T-helper 2 cell treated with Interferon-gamma antibody and Interleukin-4, amounts not matched to agents 100 ng/mL and 5 ng/mL, for 36 hours (primary cell): ENCODE results near the gene UNC5C. TPM values are rescaled to one million over a fixed set of nuclear protein-coding genes. Genes with fewer than 3 reads are reported as not detected.

Source experiments
- intact Hi-C: fragments of 100-400 bp; cut with micrococcal nuclease; formaldehyde crosslinking; loops from one replicate; pipeline ENCODE4 v1.15.1; 2023
- total RNA-seq: library from RNA; stranded (reverse); gene quantifications from 2 replicates; pipeline ENCODE4 v1.2.3, GENCODE V29; 2022

The UNC5C gene
- total RNA-seq, 1 donor from 2014 or later = not detected

GRCh38 chr4:95272036-95272435, 276.7 kb downstream of the UNC5C start:
- intact Hi-C loops = no loop called here

GRCh38 chr4:95268819-95269565, 279.8 kb downstream of the UNC5C start:
- intact Hi-C loops = no loop called here

DNA sequence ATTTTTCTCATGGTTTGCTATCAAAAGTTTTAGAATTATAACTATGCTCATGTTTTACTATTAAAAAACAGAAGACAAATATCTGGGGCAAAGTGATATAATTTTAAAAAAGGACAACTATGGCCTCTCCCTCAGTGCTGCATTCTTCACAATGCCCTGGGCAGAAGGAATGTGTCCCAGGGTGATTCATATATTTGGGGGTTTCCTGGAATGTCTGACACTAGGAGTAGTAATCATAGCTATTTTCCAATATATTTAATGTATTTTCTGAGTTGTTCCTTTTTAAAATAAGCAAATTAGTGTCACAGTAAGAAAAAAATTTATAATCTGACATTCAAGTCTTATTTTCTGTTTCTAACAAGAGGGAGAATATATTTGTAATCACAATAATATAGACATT, 281.7 kb downstream of the UNC5C start:
- intact Hi-C loops = no loop called here

DNA sequence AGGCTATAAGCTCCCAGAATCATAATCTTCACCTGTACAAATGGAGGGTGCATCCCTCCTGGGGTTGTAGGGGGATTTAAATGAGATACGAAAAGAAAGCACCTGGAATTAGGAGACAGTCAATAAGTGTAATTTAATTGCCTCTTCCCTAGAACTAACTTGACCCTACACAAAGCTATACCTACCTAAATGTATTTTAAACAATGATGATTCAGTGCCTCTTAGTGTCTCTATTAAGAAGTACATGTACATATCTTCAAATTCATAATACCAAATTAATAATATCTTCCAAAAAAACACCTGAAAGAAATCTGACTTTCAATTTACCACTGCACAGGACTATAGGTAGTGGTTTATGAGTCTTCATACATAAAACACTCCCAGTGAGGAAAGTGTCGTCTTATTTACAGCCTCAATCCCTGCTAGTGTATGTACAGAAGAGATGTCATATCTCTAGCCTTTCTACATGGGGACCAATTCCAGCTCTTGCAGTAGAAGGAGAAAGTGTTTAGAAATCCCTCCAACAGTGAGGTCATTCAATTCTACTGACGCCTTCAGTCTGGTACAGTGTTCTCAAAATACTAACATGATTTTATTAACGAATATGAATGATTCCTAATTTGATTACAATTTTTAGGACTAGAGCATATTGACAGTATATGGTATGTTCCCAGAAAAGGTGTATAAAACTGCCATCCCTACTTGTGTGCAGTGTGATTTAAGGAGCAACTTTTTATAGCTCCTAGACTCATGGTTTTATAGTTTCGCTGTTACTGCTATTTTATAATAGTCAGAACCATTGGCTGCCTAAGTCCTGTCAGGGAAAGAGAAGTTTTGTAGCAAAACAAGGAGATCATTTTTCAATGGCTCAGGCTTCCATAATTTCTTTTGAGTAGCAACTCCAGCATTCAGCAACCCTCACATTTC, 282.7 kb downstream of the UNC5C start:
- intact Hi-C loops = no loop called here

GRCh38 chr4:95264843-95265242, 283.9 kb downstream of the UNC5C start:
- intact Hi-C loops = no loop called here

- intact Hi-C loops = no loop called here
Observed at GRCh38 chr4:95263960-95264359, 284.8 kb downstream of the UNC5C start.

DNA sequence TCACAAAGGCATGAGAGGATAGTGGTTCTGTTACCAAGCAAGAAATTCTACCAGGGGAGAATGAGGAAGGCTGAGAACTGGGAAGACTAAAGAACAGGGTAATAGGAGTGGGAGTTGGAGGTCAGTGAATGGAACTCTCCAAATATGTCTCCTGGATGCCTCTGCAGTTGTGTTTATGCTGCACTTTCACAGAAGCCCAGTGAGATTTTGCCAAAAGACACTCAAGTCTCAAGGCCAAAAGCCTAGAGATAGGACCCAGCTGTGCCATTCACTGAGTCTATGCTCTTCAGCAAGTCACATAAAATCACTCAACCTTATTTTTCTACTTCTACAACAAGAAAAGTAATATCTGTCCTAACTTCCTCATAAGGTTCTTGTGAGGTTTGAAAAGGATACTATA, 285.4 kb downstream of the UNC5C start:
- intact Hi-C loops = no loop called here

- intact Hi-C loops = no loop called here
Observed at GRCh38 chr4:95256108-95256835, 292.5 kb downstream of the UNC5C start.

GRCh38 chr4:95255396-95256107, 293.2 kb downstream of the UNC5C start:
- intact Hi-C loops = no loop called here

- intact Hi-C loops = no loop called here
Observed at GRCh38 chr4:95251568-95251967, 297.2 kb downstream of the UNC5C start.

DNA sequence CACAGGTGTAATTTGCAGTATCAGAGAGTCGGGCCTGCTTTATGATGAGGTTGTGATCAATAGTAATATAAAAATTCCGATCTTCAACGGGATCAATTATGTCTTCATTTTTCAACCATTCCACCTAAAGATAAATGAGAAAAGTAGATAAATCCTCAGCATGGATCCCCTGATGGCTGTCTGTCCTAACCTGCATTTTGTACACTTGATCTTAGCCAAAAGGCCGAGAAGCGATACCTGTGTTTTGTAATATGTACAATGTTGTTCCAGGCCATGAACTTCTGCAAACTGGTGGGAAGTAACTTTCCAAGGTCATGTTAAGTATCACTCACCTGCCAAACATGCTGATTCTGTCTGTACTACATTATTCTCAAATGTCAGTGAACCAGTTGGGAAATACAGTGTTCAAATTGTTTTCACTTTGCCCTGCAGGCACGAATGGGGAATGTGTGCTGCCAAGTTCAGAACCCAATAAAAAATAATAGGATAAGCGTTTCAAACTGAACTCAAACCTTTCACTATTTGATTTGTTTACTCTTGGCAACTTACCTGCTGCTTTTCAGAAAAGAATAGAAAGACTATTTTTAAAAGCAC, 298.1 kb downstream of the UNC5C start:
- intact Hi-C loops = no loop called here

GRCh38 chr4:95249426-95250021, 299.2 kb downstream of the UNC5C start:
- intact Hi-C loops = no loop called here

DNA sequence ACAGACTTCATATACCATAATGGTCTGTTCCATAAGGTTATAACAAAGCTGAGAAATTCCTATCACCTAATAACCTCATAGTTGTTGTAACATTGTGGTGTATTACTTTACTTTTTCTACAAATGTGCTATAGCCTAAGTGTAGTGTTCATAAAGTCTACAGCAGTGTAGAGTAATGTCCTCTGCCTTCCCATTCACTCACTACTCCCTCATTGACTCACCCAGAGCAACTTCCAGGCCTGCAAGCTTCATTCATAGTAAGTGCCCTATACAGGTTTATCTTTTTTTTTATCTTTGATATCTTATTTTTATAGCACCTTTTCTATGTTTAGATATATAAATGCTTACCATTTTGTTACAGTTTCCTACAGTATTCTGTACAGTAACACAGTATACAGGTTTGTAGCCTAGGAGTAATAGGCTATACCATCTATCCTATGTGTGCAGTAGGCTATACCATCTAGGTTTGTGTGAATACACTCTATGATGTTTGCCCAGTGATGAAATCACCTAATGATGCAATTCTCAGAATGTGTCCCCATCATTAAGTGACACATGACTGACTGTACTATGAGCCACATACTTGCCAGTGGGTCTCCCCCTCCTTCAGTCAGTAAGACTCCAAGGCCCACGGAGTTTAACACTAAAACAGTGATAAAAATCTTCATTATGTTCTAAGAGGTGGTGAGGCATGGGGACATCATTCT, 299.9 kb downstream of the UNC5C start:
- intact Hi-C loops = no loop called here

GRCh38 chr4:95243892-95244291, 304.9 kb downstream of the UNC5C start:
- intact Hi-C loops = no loop called here

DNA sequence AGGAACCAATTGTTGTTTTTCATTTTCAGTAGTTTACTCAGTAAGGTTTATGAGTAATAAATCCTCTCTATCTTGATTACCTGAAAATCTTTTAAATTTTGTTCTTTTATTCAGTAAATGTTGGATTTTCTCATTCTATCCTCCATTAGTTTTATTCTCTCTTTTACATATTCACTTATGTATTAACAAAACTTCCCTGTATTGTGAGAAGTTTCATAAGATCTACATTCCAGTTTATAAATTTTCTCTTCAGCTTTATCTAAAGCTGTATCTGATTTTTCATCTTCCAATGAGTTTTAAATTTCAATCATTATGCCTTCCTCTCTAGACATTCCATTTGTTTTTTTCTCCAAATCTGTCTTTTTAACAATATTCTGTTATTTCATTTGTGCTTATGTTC, 310.2 kb downstream of the UNC5C start:
- intact Hi-C loops = no loop called here

DNA sequence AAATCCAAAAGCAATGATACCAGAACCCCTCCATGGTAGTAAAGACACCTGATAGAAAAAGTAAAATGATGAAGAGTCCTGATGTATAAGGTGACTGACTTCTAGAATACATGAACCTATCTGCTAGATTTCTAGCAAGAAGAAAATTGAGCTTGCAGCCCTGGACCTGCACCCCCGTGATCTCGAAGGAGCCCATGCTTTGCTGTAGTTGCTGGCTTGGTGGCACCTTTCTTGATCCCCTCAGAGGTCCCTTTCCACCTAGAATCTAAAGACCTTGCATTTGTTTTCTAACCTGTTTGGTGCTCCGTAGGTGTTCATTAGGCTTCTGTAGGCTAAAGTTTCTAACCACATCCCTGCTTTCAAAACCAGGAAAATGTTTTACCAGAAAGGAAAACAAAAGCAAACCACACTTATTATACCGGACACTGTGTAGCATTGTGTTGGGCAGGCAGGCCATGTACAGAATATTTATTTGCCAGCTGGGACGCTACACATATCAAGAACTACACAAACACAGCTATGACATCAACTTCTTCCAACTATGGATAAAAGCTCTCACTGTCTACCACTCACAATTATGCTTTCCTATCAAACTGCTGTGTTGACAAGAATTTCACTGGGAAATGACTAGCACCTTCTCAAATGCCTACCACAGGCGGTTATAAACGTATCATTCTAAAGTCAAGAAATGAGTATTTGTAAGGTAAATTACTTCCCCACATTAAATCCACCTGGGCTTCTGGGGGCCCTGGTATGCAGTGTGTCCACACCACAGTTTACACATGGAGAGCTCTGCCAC, 316.2 kb downstream of the UNC5C start:
- intact Hi-C loops = no loop called here

- intact Hi-C loops = no loop called here
Observed at GRCh38 chr4:95231681-95232080, 317.1 kb downstream of the UNC5C start.

DNA sequence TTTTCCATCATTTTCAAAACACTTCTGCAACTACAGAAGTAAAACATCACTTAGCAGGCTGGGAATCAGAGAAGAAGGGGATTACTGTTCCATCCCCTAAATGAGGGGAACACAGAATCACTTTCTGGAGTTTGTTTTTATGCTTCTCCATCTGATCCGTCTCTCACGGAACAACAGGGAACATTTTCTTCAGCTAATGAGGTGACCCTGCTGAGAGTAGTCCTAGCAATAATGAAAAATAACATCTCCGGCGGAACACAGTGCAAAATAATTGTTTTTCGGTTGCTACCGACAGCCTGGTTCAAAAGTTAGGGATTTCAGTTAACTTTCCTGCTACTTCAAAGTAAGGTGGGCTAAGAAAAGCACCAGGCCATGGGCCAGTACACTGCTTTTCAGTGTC, 322.9 kb downstream of the UNC5C start:
- intact Hi-C loops = no loop called here

DNA sequence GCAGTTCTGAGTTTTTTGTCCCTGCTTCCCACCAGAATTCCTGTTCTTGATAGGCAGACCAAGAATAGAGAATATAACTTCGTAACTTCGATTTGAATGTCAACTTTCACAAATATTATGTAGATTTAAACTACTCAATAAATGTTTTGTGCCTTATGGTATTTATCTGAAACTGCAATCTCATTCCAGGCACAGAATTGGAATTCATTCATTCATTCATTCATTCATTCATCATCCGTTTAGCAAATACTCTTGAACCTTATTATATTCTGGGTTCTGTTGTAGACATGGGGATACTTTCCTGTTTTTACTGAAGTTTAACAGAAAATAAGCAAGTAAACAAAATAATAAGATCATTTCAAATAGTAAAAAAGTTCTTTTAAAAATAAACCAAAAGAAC, 324.4 kb downstream of the UNC5C start:
- intact Hi-C loops = no loop called here
